ENCODE results near the gene CDC42EP1. TPM values are rescaled to one million over a fixed set of nuclear protein-coding genes. Genes with fewer than 3 reads are reported as not detected.

Gene CDC42EP1
- polyA plus RNA-seq, 1 donor from 2014 or later, result 0.24 TPM

GRCh38 chr22:37618674-37619073, 58.4 kb downstream of the CDC42EP1 start:
- Histone ChIP-seq H3K36me3 (ENCODE audit: insufficient read depth, low read length) (no peaks in the 10 kb centered on the region), H3K4me3 (ENCODE audit: low read length) (no peak overlapping the region)

More at GRCh38 chr22:37618674-37619073, 58.4 kb downstream of the CDC42EP1 start:
- Histone ChIP-seq H3K79me2 (replicated peaks; ENCODE audit: insufficient read depth, low read length) (no peaks in the 10 kb centered on the region), H3K27ac (ENCODE audit: low read length) (no peak overlapping the region), H2AFZ (ENCODE audit: low read depth, low read length) (no peak overlapping the region), H3K4me2 (ENCODE audit: low read length) (no peak overlapping the region), H3K9ac (ENCODE audit: low read length) (no peak overlapping the region), H3K9me3 (ENCODE audit: low read length) (no peaks in the 10 kb centered on the region), H4K20me1 (ENCODE audit: insufficient read depth) (no peaks in the 10 kb centered on the region), H3K9me2 (ENCODE audit: insufficient read depth, low read length) (no peaks in the 10 kb centered on the region), H3F3A (ENCODE audit: insufficient read depth, low read length, poor library complexity, severe bottlenecking) (no peaks in the 10 kb centered on the region), H3K27me3 (ENCODE audit: insufficient read depth, low read depth, low read length) (no peaks in the 10 kb centered on the region)
- TF ChIP-seq TAF1 (IDR thresholded peaks at IDR 0.05; ENCODE audit: low read depth) (no peak), SMC3 (conservative IDR thresholded peaks at IDR 0.05; ENCODE audit: poor library complexity) (no peak), CTCF (IDR thresholded peaks at IDR 0.05; ENCODE audit: poor library complexity, severe bottlenecking) (no peak), MXI1 (conservative IDR thresholded peaks at IDR 0.05; ENCODE audit: poor library complexity, severe bottlenecking) (no peak), RAD21 (conservative IDR thresholded peaks at IDR 0.05) (no peak), EZH2 (IDR thresholded peaks at IDR 0.05; ENCODE audit: borderline replicate concordance, insufficient read depth, low read length, poor library complexity, severe bottlenecking) (no peak), EP300 (conservative IDR thresholded peaks at IDR 0.05; ENCODE audit: poor library complexity, severe bottlenecking) (no peak), POLR2AphosphoS5 (IDR thresholded peaks at IDR 0.05) (no peak)
- TF ChIP-seq, protein P1, sequence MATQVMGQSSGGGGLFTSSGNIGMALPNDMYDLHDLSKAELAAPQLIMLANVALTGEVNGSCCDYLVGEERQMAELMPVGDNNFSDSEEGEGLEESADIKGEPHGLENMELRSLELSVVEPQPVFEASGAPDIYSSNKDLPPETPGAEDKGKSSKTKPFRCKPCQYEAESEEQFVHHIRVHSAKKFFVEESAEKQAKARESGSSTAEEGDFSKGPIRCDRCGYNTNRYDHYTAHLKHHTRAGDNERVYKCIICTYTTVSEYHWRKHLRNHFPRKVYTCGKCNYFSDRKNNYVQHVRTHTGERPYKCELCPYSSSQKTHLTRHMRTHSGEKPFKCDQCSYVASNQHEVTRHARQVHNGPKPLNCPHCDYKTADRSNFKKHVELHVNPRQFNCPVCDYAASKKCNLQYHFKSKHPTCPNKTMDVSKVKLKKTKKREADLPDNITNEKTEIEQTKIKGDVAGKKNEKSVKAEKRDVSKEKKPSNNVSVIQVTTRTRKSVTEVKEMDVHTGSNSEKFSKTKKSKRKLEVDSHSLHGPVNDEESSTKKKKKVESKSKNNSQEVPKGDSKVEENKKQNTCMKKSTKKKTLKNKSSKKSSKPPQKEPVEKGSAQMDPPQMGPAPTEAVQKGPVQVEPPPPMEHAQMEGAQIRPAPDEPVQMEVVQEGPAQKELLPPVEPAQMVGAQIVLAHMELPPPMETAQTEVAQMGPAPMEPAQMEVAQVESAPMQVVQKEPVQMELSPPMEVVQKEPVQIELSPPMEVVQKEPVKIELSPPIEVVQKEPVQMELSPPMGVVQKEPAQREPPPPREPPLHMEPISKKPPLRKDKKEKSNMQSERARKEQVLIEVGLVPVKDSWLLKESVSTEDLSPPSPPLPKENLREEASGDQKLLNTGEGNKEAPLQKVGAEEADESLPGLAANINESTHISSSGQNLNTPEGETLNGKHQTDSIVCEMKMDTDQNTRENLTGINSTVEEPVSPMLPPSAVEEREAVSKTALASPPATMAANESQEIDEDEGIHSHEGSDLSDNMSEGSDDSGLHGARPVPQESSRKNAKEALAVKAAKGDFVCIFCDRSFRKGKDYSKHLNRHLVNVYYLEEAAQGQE (IDR thresholded peaks at IDR 0.05; ENCODE audit: borderline replicate concordance), result no peak

Small RNA genes within 50 kb of the gene (small RNA-seq; reads per million reads assigned to genes)
- gene RF00017, result 0 reads per million in 3 experiments

Other genes with a start within 250 kb of the CDC42EP1 start
- 4.4 and 5.2 TPM in 2 replicates for gene ELFN2, start 133.0 kb upstream of the CDC42EP1 start, polyA plus RNA-seq
- 0.17 TPM in 1 of 2 replicates, not detected in the other for gene MFNG, start 74.1 kb upstream of the CDC42EP1 start, polyA plus RNA-seq
- gene CARD10, start 41.1 kb upstream of the CDC42EP1 start, polyA plus RNA-seq, result 0.36 TPM in 1 of 2 replicates, not detected in the other
- not detected in 2 replicates for gene LGALS2, start 19.6 kb downstream of the CDC42EP1 start, polyA plus RNA-seq
- gene GGA1, start 48.4 kb downstream of the CDC42EP1 start, polyA plus RNA-seq, result 57.5 and 62.2 TPM in 2 replicates
- gene SH3BP1, start 79.2 kb downstream of the CDC42EP1 start, polyA plus RNA-seq, result 0.63 TPM in 1 of 2 replicates, not detected in the other
- gene PDXP, start 98.2 kb downstream of the CDC42EP1 start, polyA plus RNA-seq, result 108 and 129 TPM in 2 replicates
- gene LGALS1, start 115.2 kb downstream of the CDC42EP1 start, polyA plus RNA-seq, result not detected in 2 replicates
- 77.5 and 90.0 TPM in 2 replicates for gene NOL12, start 125.9 kb downstream of the CDC42EP1 start, polyA plus RNA-seq
- gene TRIOBP, start 136.6 kb downstream of the CDC42EP1 start, polyA plus RNA-seq, result 9.2 and 16.2 TPM in 2 replicates
- 12.2 and 13.0 TPM in 2 replicates for gene GCAT, start 247.5 kb downstream of the CDC42EP1 start, polyA plus RNA-seq